Neural cell (in vitro differentiated cells): Measurements from ENCODE around the gene DPYSL4.

Experiments used
- CTCF ChIP-seq: fragments of 450-650 bp; IDR thresholded peaks from 2 replicates; pipeline ENCODE4 v1.5.1; 2014; ENCODE audit warnings: antibody characterized with exemption, mild to moderate bottlenecking, moderate library complexity; ENCODE audit not compliant: poor library complexity, severe bottlenecking
- EP300 ChIP-seq: fragments of 450-650 bp; conservative IDR thresholded peaks from 2 replicates; pipeline ENCODE4 v1.6.1; 2014; ENCODE audit warnings: antibody characterized with exemption, mild to moderate bottlenecking, moderate library complexity; ENCODE audit not compliant: poor library complexity, severe bottlenecking
- EZH2 ChIP-seq: fragments of 200-600, 300-800 bp; shearing (Covaris generic), sonication (generic); IDR thresholded peaks from 2 replicates; pipeline ENCODE4 v1.6.1; 2014; ENCODE audit warnings: antibody characterized with exemption, low read length, borderline replicate concordance, mild to moderate bottlenecking; ENCODE audit not compliant: insufficient read depth, poor library complexity, severe bottlenecking
- MXI1 ChIP-seq: fragments of 450-650 bp; conservative IDR thresholded peaks from 2 replicates; pipeline ENCODE4 v1.6.1; 2014; ENCODE audit warnings: antibody characterized with exemption, mild to moderate bottlenecking; ENCODE audit not compliant: poor library complexity, severe bottlenecking
- POLR2AphosphoS5 ChIP-seq: IDR thresholded peaks from 2 replicates; pipeline ENCODE4 v1.6.1; 2012
- RAD21 ChIP-seq: fragments of 450-650 bp; conservative IDR thresholded peaks from 2 replicates; pipeline ENCODE4 v1.6.1; 2014; ENCODE audit warnings: antibody characterized with exemption, mild to moderate bottlenecking, moderate library complexity
- SMC3 ChIP-seq: fragments of 450-650 bp; conservative IDR thresholded peaks from 2 replicates; pipeline ENCODE4 v1.6.1; 2014; ENCODE audit warnings: antibody characterized with exemption, mild to moderate bottlenecking, moderate library complexity; ENCODE audit not compliant: poor library complexity
- TAF1 ChIP-seq: IDR thresholded peaks from 2 replicates; pipeline ENCODE4 v1.6.1; 2012; ENCODE audit warnings: low read depth

GRCh38 chr10:132151951-132152505 is 34.7 kb upstream of the DPYSL4 start:
- TF ChIP-seq CTCF: no peak
- no peak for TF ChIP-seq POLR2AphosphoS5
- no peak for TF ChIP-seq EP300
- no peak for TF ChIP-seq SMC3
- TF ChIP-seq TAF1: no peak
- TF ChIP-seq RAD21: no peak
- no peak for TF ChIP-seq EZH2
- no peak for TF ChIP-seq MXI1
